Osteoblast (primary cell): ENCODE measurements around the gene TRIM10. TPM values are rescaled to one million over a fixed set of nuclear protein-coding genes. Genes with fewer than 3 reads are reported as not detected.

Source experiments
- DNase-seq: peaks from one replicate; pipeline ENCODE4 v3.0.0; 2011; ENCODE audit warnings: low spot score, mixed read lengths; ENCODE audit not compliant: insufficient read length; ENCODE audit errors: missing footprints
- H2AFZ ChIP-seq: 2 replicates; pipeline ENCODE4 v1.6.0; 2011; ENCODE audit warnings: mild to moderate bottlenecking, low read length
- H3K27ac ChIP-seq: 2 replicates; pipeline ENCODE4 v1.5.1; 2011; ENCODE audit warnings: mild to moderate bottlenecking, low read depth, low read length, moderate library complexity
- H3K27me3 ChIP-seq: 2 replicates; pipeline ENCODE4 v1.6.0; 2012; ENCODE audit warnings: mild to moderate bottlenecking, control low read depth, inconsistent platforms, low read length, moderate library complexity; ENCODE audit not compliant: insufficient read depth
- H3K36me3 ChIP-seq: 2 replicates; pipeline ENCODE4 v1.5.1; 2011; ENCODE audit warnings: mild to moderate bottlenecking, low read length, control low read depth, moderate library complexity; ENCODE audit not compliant: insufficient read depth
- H3K4me1 ChIP-seq: 2 replicates; pipeline ENCODE4 v1.5.1; 2011; ENCODE audit warnings: mild to moderate bottlenecking, low read length, control low read depth, moderate library complexity; ENCODE audit not compliant: insufficient read depth
- H3K4me2 ChIP-seq: 2 replicates; pipeline ENCODE4 v1.6.0; 2011; ENCODE audit warnings: mild to moderate bottlenecking, low read length; ENCODE audit not compliant: insufficient read depth
- H3K4me3 ChIP-seq: fragments of 200-600 bp; sonication (generic); 3 replicates; pipeline ENCODE4 v1.5.1; 2012; ENCODE audit warnings: mild to moderate bottlenecking, low read length, inconsistent platforms; ENCODE audit not compliant: insufficient read depth
- H3K79me2 ChIP-seq: 2 replicates; pipeline ENCODE4 v1.6.0; 2012; ENCODE audit warnings: mild to moderate bottlenecking, low read length, control low read depth, inconsistent platforms; ENCODE audit not compliant: insufficient read depth
- H3K9me3 ChIP-seq: 2 replicates; pipeline ENCODE4 v1.5.1; 2011; ENCODE audit warnings: low read depth, low read length, control low read depth
- H4K20me1 ChIP-seq: 2 replicates; pipeline ENCODE4 v1.6.0; 2012; ENCODE audit warnings: mild to moderate bottlenecking, low read length, control low read depth; ENCODE audit not compliant: insufficient read depth
- total RNA-seq: library from RNA; depleted of rRNA; stranded (reverse); fragments of >200 nt; gene quantifications from 2 replicates; pipeline ENCODE4 v1.2.3, GENCODE V29; 2012
- TF ChIP-seq, protein P1 (sequence below): IDR thresholded peaks from 2 replicates; pipeline ENCODE4 v1.5.1; 2011; ENCODE audit warnings: mild to moderate bottlenecking, low read depth, low read length, moderate library complexity; ENCODE audit errors: extremely low read depth

TRIM10 gene
- total RNA-seq, 1 donor, result not detected

DNA sequence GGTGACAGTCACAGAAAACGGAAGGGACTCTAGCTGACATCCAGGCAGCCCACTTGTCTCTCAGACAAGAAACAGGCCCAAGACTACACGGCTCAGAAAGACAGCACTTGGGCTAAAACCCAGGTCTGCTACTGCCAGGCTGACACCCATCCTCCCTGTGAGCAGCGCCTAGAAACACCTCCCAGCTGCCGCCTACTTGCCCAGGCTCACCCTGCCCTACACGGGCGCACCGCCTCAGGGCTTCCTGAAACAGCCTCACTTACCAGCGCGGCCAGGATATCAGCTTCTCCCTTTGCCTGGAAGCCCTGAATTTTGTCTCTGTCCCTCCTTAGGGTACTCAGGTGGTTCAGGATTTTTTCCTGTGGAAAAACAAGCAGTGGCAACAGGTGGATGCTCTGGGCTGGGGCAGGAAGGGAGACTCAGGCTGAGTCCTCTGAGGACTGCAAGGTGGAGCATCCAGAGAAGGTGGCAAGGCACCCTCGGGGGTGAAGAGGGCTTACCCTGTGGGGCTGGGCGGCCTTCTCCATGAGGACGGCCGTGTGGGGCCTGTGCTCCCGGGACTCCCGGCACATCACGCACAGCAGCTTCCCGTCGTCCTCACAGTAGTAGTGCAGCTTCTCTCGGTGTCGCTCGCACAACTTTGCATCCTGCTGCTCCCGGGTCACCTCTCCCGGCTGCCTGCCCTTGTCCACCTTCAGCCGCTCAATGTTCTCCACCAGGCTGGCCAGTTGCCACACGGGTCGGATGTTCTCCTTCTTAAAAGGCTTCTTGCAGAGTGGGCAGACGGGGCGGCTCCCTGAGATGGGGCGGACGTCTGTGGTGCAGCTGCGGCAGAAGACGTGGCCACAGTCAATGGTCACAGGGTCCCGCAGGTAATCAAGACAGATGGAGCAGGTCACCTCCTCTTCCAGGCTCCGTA lies 37.4 kb upstream of the TRIM10 start:
- peaks cover 35% of the 10 kb centered on the region for H3K36me3 ChIP-seq
- no peak overlapping the region for H3K4me2 ChIP-seq

DNA sequence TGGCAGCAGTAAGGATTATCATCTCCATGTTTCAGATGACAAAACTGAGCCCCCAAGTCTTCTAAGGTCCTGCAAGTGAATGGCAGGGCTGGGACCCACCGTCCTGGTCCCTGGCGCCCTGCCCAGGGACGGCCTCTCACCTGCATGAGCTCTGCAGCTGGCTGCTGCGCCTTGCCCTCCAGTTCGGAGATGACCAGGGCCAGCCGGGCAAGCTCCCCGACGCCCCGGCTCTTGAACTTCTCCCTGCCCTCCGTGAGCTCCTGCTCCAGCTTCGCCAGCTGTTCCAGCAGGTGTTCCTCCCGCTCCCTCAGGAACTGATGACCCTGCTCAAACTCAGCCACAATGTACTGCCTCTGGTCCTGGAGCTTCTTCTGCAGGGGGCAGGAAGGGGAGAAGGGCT lies 35.4 kb upstream of the TRIM10 start:
- Histone ChIP-seq H2AFZ (no peak overlapping the region), H3K4me1 (no peaks in the 10 kb centered on the region), H4K20me1 (peaks cover 25% of the 10 kb centered on the region), H3K79me2 (peaks cover 10% of the 10 kb centered on the region), H3K4me2 (no peak overlapping the region), H3K27ac (no peak overlapping the region), H3K27me3 (no peaks in the 10 kb centered on the region), H3K4me3 (no peak overlapping the region), H3K36me3 (peaks cover 35% of the 10 kb centered on the region), H3K9me3 (no peaks in the 10 kb centered on the region)
- DNase-seq, result no peak
- TF ChIP-seq, protein P1, sequence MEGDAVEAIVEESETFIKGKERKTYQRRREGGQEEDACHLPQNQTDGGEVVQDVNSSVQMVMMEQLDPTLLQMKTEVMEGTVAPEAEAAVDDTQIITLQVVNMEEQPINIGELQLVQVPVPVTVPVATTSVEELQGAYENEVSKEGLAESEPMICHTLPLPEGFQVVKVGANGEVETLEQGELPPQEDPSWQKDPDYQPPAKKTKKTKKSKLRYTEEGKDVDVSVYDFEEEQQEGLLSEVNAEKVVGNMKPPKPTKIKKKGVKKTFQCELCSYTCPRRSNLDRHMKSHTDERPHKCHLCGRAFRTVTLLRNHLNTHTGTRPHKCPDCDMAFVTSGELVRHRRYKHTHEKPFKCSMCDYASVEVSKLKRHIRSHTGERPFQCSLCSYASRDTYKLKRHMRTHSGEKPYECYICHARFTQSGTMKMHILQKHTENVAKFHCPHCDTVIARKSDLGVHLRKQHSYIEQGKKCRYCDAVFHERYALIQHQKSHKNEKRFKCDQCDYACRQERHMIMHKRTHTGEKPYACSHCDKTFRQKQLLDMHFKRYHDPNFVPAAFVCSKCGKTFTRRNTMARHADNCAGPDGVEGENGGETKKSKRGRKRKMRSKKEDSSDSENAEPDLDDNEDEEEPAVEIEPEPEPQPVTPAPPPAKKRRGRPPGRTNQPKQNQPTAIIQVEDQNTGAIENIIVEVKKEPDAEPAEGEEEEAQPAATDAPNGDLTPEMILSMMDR, result no peak

More for the DNA sequence above, 37.4 kb upstream of the TRIM10 start:
- TF ChIP-seq, protein P1, result no peak
- Histone ChIP-seq H3K27me3 (no peaks in the 10 kb centered on the region), H3K27ac (no peak overlapping the region), H3K79me2 (peaks cover 15% of the 10 kb centered on the region), H2AFZ (no peak overlapping the region), H3K9me3 (no peaks in the 10 kb centered on the region), H3K4me1 (no peaks in the 10 kb centered on the region), H4K20me1 (peaks cover 34% of the 10 kb centered on the region), H3K4me3 (no peak overlapping the region)
- no peak for DNase-seq

DNA sequence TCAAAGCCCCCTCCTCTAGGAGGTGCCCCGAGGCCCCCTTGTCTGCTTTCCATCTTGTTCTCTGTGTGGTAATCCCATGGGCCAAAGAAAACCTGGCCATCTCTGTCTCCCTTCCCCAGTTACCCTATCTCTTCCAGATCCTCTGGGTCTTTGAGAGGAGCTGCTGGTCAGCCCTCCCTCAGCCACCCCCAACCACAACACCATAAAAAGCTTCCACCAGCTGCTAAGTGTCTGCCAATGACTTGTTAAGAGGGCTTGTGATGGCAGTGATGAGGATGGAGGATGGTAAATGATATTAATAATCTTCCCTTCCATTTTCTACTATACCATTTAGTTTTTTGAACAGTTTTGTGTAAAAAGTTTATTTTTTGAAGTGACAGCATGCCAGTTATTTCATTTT lies 34.9 kb upstream of the TRIM10 start:
- DNase-seq, result no peak
- Histone ChIP-seq H3K4me2 (no peak overlapping the region), H3K79me2 (peaks cover 8% of the 10 kb centered on the region), H3K4me1 (no peaks in the 10 kb centered on the region), H4K20me1 (peaks cover 23% of the 10 kb centered on the region), H3K27ac (no peak overlapping the region), H3K9me3 (no peaks in the 10 kb centered on the region), H3K36me3 (peaks cover 39% of the 10 kb centered on the region), H2AFZ (no peak overlapping the region), H3K4me3 (no peak overlapping the region), H3K27me3 (no peaks in the 10 kb centered on the region)
- TF ChIP-seq, protein P1, result no peak
